Chondrocyte (in vitro differentiated cells): ENCODE measurements around the gene CEMIP2. TPM values are rescaled to one million over a fixed set of nuclear protein-coding genes. Genes with fewer than 3 reads are reported as not detected.

Experiments used
- DNase-seq: peaks from one replicate; pipeline ENCODE4 v3.0.0; 2021; ENCODE audit warnings: mixed read lengths, low spot score
- H3K27ac Mint-ChIP-seq: one replicate; pipeline ENCODE4 v1.8.0; 2021; ENCODE audit warnings: mild to moderate bottlenecking, moderate library complexity, mixed read lengths; ENCODE audit not compliant: unreplicated experiment
- H3K27me3 Mint-ChIP-seq: 2 replicates; pipeline ENCODE4 v1.8.0; 2021; ENCODE audit warnings: low read depth, mixed read lengths
- H3K36me3 Mint-ChIP-seq: 2 replicates; pipeline ENCODE4 v1.8.0; 2021; ENCODE audit warnings: low read depth, mixed read lengths
- H3K4me1 Mint-ChIP-seq: 2 replicates; pipeline ENCODE4 v1.8.0; 2021; ENCODE audit warnings: low read depth, mild to moderate bottlenecking, mixed read lengths
- H3K4me3 Mint-ChIP-seq: one replicate; pipeline ENCODE4 v1.8.0; 2021; ENCODE audit warnings: mild to moderate bottlenecking, moderate library complexity, mixed read lengths; ENCODE audit not compliant: unreplicated experiment
- H3K9me3 Mint-ChIP-seq: 2 replicates; pipeline ENCODE4 v1.8.0; 2021; ENCODE audit warnings: low read depth, mixed read lengths
- total RNA-seq: library from RNA; stranded (reverse); gene quantifications from 3 replicates; pipeline ENCODE4 v1.2.1, GENCODE V29; 2021
- TF ChIP-seq, protein P1 (sequence below): fragments of 200-600 bp; sonication (generic); IDR thresholded peaks from 2 replicates; pipeline ENCODE4 v1.5.0; 2021; ENCODE audit warnings: antibody characterized with exemption, mild to moderate bottlenecking, moderate library complexity

CEMIP2 gene
- total RNA-seq, 1 donor from 2014 or later, result 23.3 TPM

DNA sequence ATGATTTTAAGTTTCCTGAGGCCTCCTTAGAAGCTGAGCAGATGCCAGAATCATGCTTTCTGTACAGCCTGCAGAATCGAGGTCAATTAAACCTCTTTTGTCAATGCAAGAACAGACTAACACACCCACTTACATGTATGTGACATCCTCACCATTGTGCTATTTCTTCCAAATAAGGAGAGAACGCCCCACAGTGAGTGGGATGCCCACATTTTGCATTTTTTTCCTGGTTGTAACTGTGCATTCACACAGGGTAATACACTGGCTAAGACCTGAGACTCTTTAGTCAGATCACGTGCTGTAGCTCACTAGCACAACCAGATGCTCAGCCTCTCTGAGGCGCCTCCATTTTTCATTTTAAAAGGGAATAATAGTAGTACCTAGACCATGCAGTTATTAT, 4.4 kb upstream of the CEMIP2 start:
- TF ChIP-seq, protein P1, sequence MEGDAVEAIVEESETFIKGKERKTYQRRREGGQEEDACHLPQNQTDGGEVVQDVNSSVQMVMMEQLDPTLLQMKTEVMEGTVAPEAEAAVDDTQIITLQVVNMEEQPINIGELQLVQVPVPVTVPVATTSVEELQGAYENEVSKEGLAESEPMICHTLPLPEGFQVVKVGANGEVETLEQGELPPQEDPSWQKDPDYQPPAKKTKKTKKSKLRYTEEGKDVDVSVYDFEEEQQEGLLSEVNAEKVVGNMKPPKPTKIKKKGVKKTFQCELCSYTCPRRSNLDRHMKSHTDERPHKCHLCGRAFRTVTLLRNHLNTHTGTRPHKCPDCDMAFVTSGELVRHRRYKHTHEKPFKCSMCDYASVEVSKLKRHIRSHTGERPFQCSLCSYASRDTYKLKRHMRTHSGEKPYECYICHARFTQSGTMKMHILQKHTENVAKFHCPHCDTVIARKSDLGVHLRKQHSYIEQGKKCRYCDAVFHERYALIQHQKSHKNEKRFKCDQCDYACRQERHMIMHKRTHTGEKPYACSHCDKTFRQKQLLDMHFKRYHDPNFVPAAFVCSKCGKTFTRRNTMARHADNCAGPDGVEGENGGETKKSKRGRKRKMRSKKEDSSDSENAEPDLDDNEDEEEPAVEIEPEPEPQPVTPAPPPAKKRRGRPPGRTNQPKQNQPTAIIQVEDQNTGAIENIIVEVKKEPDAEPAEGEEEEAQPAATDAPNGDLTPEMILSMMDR, result no peak
- no peak overlapping the region for H3K4me3 Mint-ChIP-seq
- H3K9me3 Mint-ChIP-seq, result no peaks in the 10 kb centered on the region
- peaks cover 1% of the 10 kb centered on the region for H3K27me3 Mint-ChIP-seq
- no peak overlapping the region for H3K27ac Mint-ChIP-seq
- H3K4me1 Mint-ChIP-seq, result peaks cover 5% of the 10 kb centered on the region
- H3K36me3 Mint-ChIP-seq, result no peaks in the 10 kb centered on the region
- DNase-seq, result no peak

DNA sequence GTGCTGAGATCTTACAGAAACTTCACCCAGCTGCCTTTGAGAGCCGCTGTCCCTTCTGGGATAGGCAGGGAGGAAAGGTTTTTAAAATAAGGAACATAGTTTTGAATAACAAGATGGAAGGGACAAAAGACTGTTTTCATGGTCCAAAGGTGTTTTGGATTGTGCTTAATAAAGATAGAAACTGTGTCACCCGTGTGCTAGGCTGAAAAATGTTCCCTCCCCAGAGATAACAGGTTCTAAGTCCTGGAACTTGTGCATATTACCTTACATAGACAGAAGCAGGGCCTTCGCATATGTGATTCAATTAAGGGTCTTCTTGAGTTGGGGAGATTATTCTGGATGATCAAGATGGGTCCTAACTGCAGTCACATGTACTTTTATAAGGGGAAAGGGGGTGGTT, 1.9 kb upstream of the CEMIP2 start:
- TF ChIP-seq, protein P1, result no peak
- no peak for DNase-seq
- no peak overlapping the region for H3K27ac Mint-ChIP-seq
- no peaks in the 10 kb centered on the region for H3K9me3 Mint-ChIP-seq
- H3K4me3 Mint-ChIP-seq, result no peak overlapping the region
- peaks cover 25% of the 10 kb centered on the region for H3K4me1 Mint-ChIP-seq
- no peaks in the 10 kb centered on the region for H3K36me3 Mint-ChIP-seq
- peaks cover 1% of the 10 kb centered on the region for H3K27me3 Mint-ChIP-seq

DNA sequence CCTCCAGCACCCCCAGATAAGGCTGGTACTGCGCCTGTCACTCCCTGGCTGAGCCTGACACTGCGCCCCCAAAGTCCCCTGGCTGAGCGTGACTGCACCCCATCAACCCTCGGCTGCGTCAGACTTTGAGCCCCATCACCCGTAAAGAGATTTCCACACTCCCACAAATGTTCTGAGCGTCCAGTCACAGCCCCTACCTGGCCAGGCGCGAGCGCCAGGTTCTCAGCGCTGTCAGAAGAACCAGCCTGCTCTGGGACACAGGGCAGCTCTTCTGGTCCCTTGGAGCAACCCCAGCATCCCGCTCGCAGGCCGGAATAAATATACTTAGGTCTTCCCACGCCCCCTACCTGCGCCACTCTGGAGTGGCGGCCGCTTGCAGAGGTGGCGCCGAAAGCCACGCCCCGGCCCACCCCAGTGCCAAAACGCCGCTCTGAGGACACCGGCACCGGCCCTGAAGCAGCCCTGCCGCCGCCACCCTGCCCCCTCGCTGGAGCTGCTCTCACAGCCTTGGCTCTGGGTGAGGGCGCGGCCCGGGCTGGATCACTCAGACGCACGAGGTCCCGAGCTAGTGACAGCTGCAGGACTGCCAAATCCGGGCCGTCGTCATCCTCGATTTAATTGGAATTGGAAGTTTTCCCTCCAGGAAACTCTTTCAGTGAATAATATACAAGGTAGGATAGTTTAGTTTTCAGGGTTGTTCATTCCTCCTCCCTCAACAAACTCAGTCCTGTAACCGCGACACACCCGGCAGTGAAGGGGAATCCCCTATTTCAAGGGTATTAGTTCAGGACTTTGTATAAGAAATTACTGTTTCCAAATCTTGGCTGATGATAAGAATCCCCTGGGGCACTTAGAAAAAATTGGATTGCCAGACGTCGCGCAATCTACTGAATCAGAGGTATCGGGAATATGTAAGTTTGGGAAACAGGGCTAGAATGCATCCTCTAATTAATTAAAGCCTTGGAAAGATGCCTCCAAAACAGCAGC, 1.2 kb upstream of the CEMIP2 start:
- TF ChIP-seq, protein P1, result peak; percentile 64
- peak overlapping the region; percentile 82 for H3K4me3 Mint-ChIP-seq
- H3K27me3 Mint-ChIP-seq, result no peaks in the 10 kb centered on the region
- peak overlapping the region; percentile 73 for H3K27ac Mint-ChIP-seq
- peaks cover 31% of the 10 kb centered on the region for H3K4me1 Mint-ChIP-seq
- no peaks in the 10 kb centered on the region for H3K36me3 Mint-ChIP-seq
- no peaks in the 10 kb centered on the region for H3K9me3 Mint-ChIP-seq
- peak; percentile 91 for DNase-seq

DNA sequence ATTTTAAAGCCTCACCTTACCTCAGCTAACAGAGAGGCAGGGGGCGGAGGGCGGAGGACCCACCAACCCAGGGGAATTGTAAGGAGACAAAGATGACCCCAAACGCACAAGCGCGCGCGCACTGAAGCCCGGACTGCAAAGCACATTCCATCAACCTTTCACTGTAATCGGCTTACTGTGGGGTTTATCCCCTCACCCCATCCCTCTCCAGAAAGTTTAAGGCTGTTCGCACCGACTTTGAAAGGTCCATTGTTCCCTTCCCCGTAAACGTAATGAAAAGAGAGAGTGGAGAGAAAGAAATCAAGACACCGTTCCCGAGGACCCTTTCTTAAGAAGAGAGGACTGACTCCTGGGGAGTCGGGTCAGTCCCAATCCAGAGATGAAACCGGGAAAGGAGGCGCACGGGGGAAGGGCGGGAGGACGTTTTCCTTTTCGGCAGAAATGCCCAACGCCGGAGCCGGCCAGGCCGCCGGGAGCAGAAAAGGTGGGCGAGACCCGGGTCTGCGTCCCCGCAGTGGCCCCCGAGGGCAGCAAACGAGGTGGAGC, 464 bp downstream of the CEMIP2 start:
- no peaks in the 10 kb centered on the region for H3K9me3 Mint-ChIP-seq
- peak overlapping the region; percentile 91 for H3K4me3 Mint-ChIP-seq
- peaks cover 47% of the 10 kb centered on the region for H3K4me1 Mint-ChIP-seq
- no peak for DNase-seq
- H3K36me3 Mint-ChIP-seq, result no peaks in the 10 kb centered on the region
- TF ChIP-seq, protein P1, result no peak
- peak overlapping the region; percentile 92 for H3K27ac Mint-ChIP-seq
- no peaks in the 10 kb centered on the region for H3K27me3 Mint-ChIP-seq

DNA sequence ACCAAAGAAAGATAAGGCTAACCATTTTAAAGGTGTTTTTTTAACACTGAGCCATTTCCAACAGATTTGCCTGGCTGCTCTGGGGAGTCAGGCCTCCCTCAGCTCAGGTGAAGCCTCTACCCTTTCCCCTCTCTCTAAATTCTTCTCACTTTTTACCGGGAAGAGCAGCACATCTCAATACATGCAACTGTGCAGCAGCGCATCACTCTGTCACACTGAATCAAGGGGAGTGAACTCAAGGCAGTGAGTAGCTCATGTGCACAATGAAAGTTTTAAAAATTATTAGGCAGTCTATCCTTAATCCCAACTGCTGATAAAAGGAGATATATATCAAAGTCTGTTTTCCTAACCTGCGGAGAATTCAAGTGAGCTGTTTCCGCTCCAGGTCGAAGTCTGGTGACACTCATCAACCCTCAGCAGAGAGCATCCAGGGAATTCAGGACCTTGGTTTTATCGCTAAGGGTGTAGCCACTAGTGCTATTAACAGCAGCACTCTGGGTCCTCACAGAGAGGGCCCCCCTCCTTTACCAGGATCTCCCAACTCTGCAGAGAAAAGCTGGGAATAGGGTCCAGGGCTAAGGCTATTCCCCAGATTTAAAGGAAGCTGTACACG, 1.0 kb downstream of the CEMIP2 start:
- peak overlapping the region; percentile 91 for H3K4me3 Mint-ChIP-seq
- peak overlapping the region; percentile 92 for H3K27ac Mint-ChIP-seq
- H3K27me3 Mint-ChIP-seq, result no peaks in the 10 kb centered on the region
- no peaks in the 10 kb centered on the region for H3K9me3 Mint-ChIP-seq
- no peak for DNase-seq
- H3K4me1 Mint-ChIP-seq, result peaks cover 52% of the 10 kb centered on the region
- TF ChIP-seq, protein P1, result no peak
- no peaks in the 10 kb centered on the region for H3K36me3 Mint-ChIP-seq
